DND-41 (cell line): ENCODE results near the gene KRT2.

ENCODE experiments used
- ATAC-seq: fragments of 200-7000 bp; cut with Tn5 transposase; 3 replicates; pipeline ENCODE4 v1.9.1; 2021; ENCODE audit warnings: low read depth; ENCODE audit not compliant: insufficient read depth
- DNase-seq: peaks from one replicate; pipeline ENCODE4 v3.0.0-alpha.2; 2020
- H2AFZ ChIP-seq: 2 replicates; pipeline ENCODE4 v1.6.0; 2012; ENCODE audit warnings: low read depth, low read length
- H3K27ac ChIP-seq: 2 replicates; pipeline ENCODE4 v1.5.1; 2012; ENCODE audit warnings: low read length, inconsistent platforms
- H3K27me3 ChIP-seq: fragments of 200-600 bp; sonication (generic); 2 replicates; pipeline ENCODE4 v1.6.0; 2012; ENCODE audit warnings: low read length, mild to moderate bottlenecking, inconsistent platforms; ENCODE audit not compliant: insufficient read depth, poor library complexity
- H3K36me3 ChIP-seq: 2 replicates; pipeline ENCODE4 v1.5.1; 2012; ENCODE audit warnings: low read length, inconsistent platforms; ENCODE audit not compliant: insufficient read depth
- H3K4me1 ChIP-seq: 2 replicates; pipeline ENCODE4 v1.5.1; 2012; ENCODE audit warnings: mild to moderate bottlenecking, low read length; ENCODE audit not compliant: insufficient read depth
- H3K4me2 ChIP-seq: 2 replicates; pipeline ENCODE4 v1.6.0; 2012; ENCODE audit warnings: mild to moderate bottlenecking, moderate library complexity, low read length, inconsistent platforms; ENCODE audit not compliant: insufficient read depth
- H3K4me3 ChIP-seq, 2 experiments: fragments of 200-600 bp in 1 of 2; shearing (Covaris generic) in 1 of 2; 2 replicates each; pipeline ENCODE4 v1.5.1; 2012 to 2016; ENCODE audit warnings: inconsistent platforms in 2 of 2, low read length in 2 of 2, mild to moderate bottlenecking in 2 of 2, low read depth in 1 of 2, moderate library complexity in 1 of 2
- H3K79me2 ChIP-seq: 2 replicates; pipeline ENCODE4 v1.6.0; 2012; ENCODE audit warnings: low read length, inconsistent platforms; ENCODE audit not compliant: insufficient read depth
- H3K9ac ChIP-seq: 2 replicates; pipeline ENCODE4 v1.6.0; 2012; ENCODE audit warnings: low read depth, mild to moderate bottlenecking, inconsistent platforms, low read length, moderate library complexity
- H3K9me3 ChIP-seq: 2 replicates; pipeline ENCODE4 v1.5.1; 2012; ENCODE audit warnings: low read length, moderate library complexity, mild to moderate bottlenecking, inconsistent platforms; ENCODE audit not compliant: insufficient read depth, severe bottlenecking
- H4K20me1 ChIP-seq: 2 replicates; pipeline ENCODE4 v1.6.0; 2012; ENCODE audit warnings: low read length; ENCODE audit not compliant: insufficient read depth
- CTCF ChIP-seq: IDR thresholded peaks from 2 replicates; pipeline ENCODE4 v1.5.1; 2012; ENCODE audit warnings: borderline replicate concordance, low read length, moderate library complexity, mild to moderate bottlenecking; ENCODE audit not compliant: poor library complexity, severe bottlenecking; ENCODE audit errors: extremely low read depth
- EZH2 ChIP-seq: IDR thresholded peaks from 3 replicates; pipeline ENCODE4 v1.6.1; 2012; ENCODE audit warnings: borderline replicate concordance, low read depth, mild to moderate bottlenecking, moderate library complexity, low read length, inconsistent platforms; ENCODE audit not compliant: severe bottlenecking

KRT2 gene

DNA sequence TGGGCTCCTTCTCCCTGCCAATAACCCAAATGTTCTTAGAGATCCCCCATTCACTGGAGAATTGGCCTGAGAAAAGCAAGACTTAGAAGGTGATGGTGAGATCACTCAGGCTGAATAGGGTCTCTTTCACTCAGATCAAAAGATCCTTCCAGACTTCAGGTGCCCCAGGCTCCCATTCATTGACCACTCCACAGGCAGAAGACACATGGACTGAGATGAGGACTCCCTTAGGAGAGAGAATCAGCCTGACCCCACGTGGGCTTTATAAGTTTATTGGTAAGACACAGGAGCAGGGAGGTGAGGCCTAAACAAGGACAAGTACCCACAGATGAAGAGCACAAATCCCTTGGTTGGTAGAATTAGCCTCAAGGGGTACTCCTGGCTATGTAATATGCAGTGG lies 44.7 kb downstream of the KRT2 start:
- H3K9me3 ChIP-seq = no peaks in the 10 kb centered on the region
- no peaks in the 10 kb centered on the region for H3K79me2 ChIP-seq
- no peaks in the 10 kb centered on the region for H3K36me3 ChIP-seq
- 0 out of 2 replicates have a peak, but pooled peaks cover 3% of the 10 kb centered on the region for H4K20me1 ChIP-seq
- ATAC-seq (no peak), DNase-seq (no peak)
- no peak overlapping the region for H2AFZ ChIP-seq
- H3K4me3 ChIP-seq = no peak overlapping the region
- no peak overlapping the region for H3K9ac ChIP-seq
- H3K27me3 ChIP-seq = peaks cover 25% of the 10 kb centered on the region
- no peaks in the 10 kb centered on the region for H3K4me1 ChIP-seq
- no peak overlapping the region for H3K4me2 ChIP-seq
- H3K27ac ChIP-seq = no peak overlapping the region
- no peak for TF ChIP-seq CTCF

DNA sequence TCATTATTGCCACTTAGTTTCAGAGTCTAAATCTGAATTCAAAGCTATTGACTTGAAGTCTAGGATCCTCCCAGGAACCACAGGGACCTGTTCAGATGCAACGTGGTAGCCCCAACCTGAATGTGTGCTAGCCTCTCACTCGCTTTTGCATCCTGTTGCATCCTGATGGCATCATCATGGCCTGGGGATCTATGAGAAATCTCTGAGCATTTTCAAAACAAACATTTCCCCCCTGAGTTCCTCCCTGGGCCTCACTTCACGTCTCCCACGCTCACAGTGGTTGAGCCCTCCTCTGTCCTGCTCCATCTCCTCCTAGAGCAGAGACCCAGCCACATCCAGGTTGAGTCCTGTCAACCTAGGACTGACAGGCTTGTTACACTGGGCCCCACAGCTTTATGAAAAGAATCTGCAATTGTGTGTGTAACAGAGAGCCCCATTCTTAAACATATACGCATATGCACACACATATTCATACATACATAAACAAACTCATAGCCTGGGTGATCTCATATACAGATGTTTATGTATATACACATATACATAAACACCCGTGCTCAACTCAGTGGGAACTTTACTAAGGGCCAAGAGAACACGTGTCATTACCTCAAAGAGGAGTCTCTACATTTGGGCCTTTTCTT lies 45.3 kb downstream of the KRT2 start:
- ATAC-seq = no peak
- H3K4me2 ChIP-seq = no peak overlapping the region
- H3K36me3 ChIP-seq = no peaks in the 10 kb centered on the region
- no peak for DNase-seq
- H4K20me1 ChIP-seq = 0 out of 2 replicates have a peak, but pooled peaks cover 3% of the 10 kb centered on the region
- H3K9ac ChIP-seq = no peak overlapping the region
- no peaks in the 10 kb centered on the region for H3K79me2 ChIP-seq
- H3K9me3 ChIP-seq = no peaks in the 10 kb centered on the region
- no peak overlapping the region for H3K4me3 ChIP-seq
- no peak overlapping the region for H2AFZ ChIP-seq
- H3K27me3 ChIP-seq = peaks cover 25% of the 10 kb centered on the region
- no peak for TF ChIP-seq EZH2
- TF ChIP-seq CTCF = no peak
- no peaks in the 10 kb centered on the region for H3K4me1 ChIP-seq
- H3K27ac ChIP-seq = no peak overlapping the region

GRCh38 chr12:52606096-52606495 lies 45.9 kb downstream of the KRT2 start:
- peaks cover 25% of the 10 kb centered on the region for H3K27me3 ChIP-seq
- ATAC-seq (no peak), DNase-seq (no peak)
- H3K4me2 ChIP-seq = no peak overlapping the region
- TF ChIP-seq EZH2 (no peak), CTCF (no peak)
- no peaks in the 10 kb centered on the region for H3K9me3 ChIP-seq
- H3K36me3 ChIP-seq = no peaks in the 10 kb centered on the region
- H3K27ac ChIP-seq = no peak overlapping the region
- H3K79me2 ChIP-seq = no peaks in the 10 kb centered on the region
- H4K20me1 ChIP-seq = 0 out of 2 replicates have a peak, but pooled peaks cover 3% of the 10 kb centered on the region
- no peak overlapping the region for H3K9ac ChIP-seq
- no peak overlapping the region for H2AFZ ChIP-seq
- no peaks in the 10 kb centered on the region for H3K4me1 ChIP-seq
- H3K4me3 ChIP-seq = no peak overlapping the region

DNA sequence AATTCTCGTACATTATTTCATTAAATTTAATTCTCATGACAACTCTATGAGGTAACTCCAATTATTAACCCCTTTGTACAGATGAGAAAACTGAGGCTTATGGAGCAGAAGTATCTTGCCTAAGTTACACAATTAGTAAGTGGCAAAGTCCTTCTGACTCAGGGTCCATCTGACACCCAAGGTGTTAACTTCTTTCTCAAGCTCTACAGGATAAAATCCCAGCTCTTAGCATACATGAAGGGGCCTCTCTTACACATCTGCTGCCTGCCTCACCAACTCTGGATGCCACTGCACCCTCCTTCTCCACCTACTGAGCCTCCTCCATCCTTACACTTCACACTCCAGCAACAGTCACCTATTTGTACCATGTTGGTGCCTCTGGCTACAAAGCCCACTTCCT lies 46.5 kb downstream of the KRT2 start:
- H4K20me1 ChIP-seq = 0 out of 2 replicates have a peak, but pooled peaks cover 3% of the 10 kb centered on the region
- DNase-seq = no peak
- no peak overlapping the region for H2AFZ ChIP-seq
- H3K9me3 ChIP-seq = no peaks in the 10 kb centered on the region
- H3K36me3 ChIP-seq = no peaks in the 10 kb centered on the region
- no peak overlapping the region for H3K27ac ChIP-seq
- no peaks in the 10 kb centered on the region for H3K4me1 ChIP-seq
- H3K4me2 ChIP-seq = no peak overlapping the region
- peaks cover 23% of the 10 kb centered on the region for H3K27me3 ChIP-seq
- H3K9ac ChIP-seq = no peak overlapping the region
- H3K4me3 ChIP-seq = no peak overlapping the region
- no peak for ATAC-seq
- TF ChIP-seq EZH2 (no peak), CTCF (no peak)
- no peaks in the 10 kb centered on the region for H3K79me2 ChIP-seq
